Mesenchymal stem cell (in vitro differentiated cells and primary cell): Measurements from ENCODE around the gene CYP4B1.

Source experiments
- DNase-seq: peaks from one replicate; pipeline ENCODE4 v3.0.0-alpha.2; 2013
- H2AFZ ChIP-seq: one replicate; pipeline ENCODE4 v1.6.1; 2013; ENCODE audit warnings: low read depth, mild to moderate bottlenecking, control low read depth, inconsistent platforms, low read length, moderate library complexity
- H2AK5ac ChIP-seq: 2 replicates; pipeline ENCODE4 v1.6.1; 2013; ENCODE audit warnings: low read length, moderate library complexity, mild to moderate bottlenecking, inconsistent platforms; ENCODE audit not compliant: severe bottlenecking
- H2BK120ac ChIP-seq: one replicate; pipeline ENCODE4 v1.6.1; 2013; ENCODE audit warnings: low read depth, mild to moderate bottlenecking, inconsistent platforms, low read length, moderate library complexity
- H2BK12ac ChIP-seq, 2 experiments: one replicate each; pipeline ENCODE4 v1.6.1; 2013; ENCODE audit warnings: inconsistent platforms in 2 of 2, low read length in 2 of 2, mild to moderate bottlenecking in 2 of 2, moderate library complexity in 2 of 2, control low read depth in 1 of 2
- H2BK15ac ChIP-seq: one replicate; pipeline ENCODE4 v1.6.1; 2013; ENCODE audit warnings: mild to moderate bottlenecking, low read depth, inconsistent platforms; ENCODE audit not compliant: poor library complexity, severe bottlenecking
- H2BK5ac ChIP-seq: 2 replicates; pipeline ENCODE4 v1.6.1; 2013; ENCODE audit warnings: low read depth, mild to moderate bottlenecking, low read length, control low read depth, inconsistent platforms; ENCODE audit not compliant: poor library complexity, severe bottlenecking
- H3K14ac ChIP-seq, 2 experiments: one replicate each; pipeline ENCODE4 v1.6.1; 2013; ENCODE audit warnings: inconsistent platforms in 2 of 2, low read length in 2 of 2, control low read depth in 1 of 2, mild to moderate bottlenecking in 1 of 2, moderate library complexity in 1 of 2
- H3K18ac ChIP-seq, 2 experiments: one replicate each; pipeline ENCODE4 v1.6.1; 2013; ENCODE audit warnings: inconsistent platforms in 2 of 2, low read length in 2 of 2, control low read depth in 1 of 2, low read depth in 1 of 2, mild to moderate bottlenecking in 1 of 2
- H3K23ac ChIP-seq, 2 experiments: one replicate each; pipeline ENCODE4 v1.6.1; 2013; ENCODE audit warnings: inconsistent platforms in 2 of 2, low read length in 2 of 2, mild to moderate bottlenecking in 2 of 2, moderate library complexity in 2 of 2, control low read depth in 1 of 2
- H3K27ac ChIP-seq: 2 replicates; pipeline ENCODE4 v1.5.1; 2013; ENCODE audit warnings: mild to moderate bottlenecking, moderate library complexity, low read length, control low read depth, inconsistent platforms; ENCODE audit not compliant: poor library complexity, severe bottlenecking
- H3K27me3 ChIP-seq, 2 experiments: 2 replicates each; pipeline versions ENCODE4 v1.6.1 to v1.7.0; 2013; ENCODE audit warnings: low read length in 2 of 2, mild to moderate bottlenecking in 2 of 2, moderate library complexity in 2 of 2, control low read depth in 1 of 2, inconsistent platforms in 1 of 2; ENCODE audit not compliant: control insufficient read depth in 1 of 2, insufficient read depth in 1 of 2
- H3K36me3 ChIP-seq, 2 experiments: 2 replicates each; pipeline versions ENCODE4 v1.6.1 to v1.7.0; 2013; ENCODE audit warnings: low read length in 2 of 2, control low read depth in 1 of 2, inconsistent platforms in 1 of 2, low read depth in 1 of 2, mild to moderate bottlenecking in 1 of 2; ENCODE audit not compliant: insufficient read depth in 2 of 2, control insufficient read depth in 1 of 2
- H3K4ac ChIP-seq, 2 experiments: one replicate each; pipeline ENCODE4 v1.6.1; 2013; ENCODE audit warnings: inconsistent platforms in 2 of 2, low read length in 2 of 2, mild to moderate bottlenecking in 2 of 2, moderate library complexity in 2 of 2, control low read depth in 1 of 2, low read depth in 1 of 2
- H3K4me1 ChIP-seq: 2 replicates; pipeline ENCODE4 v1.6.1; 2013; ENCODE audit warnings: low read depth, low read length, control low read depth; ENCODE audit not compliant: control insufficient read depth, insufficient read depth
- H3K4me2 ChIP-seq: 2 replicates; pipeline ENCODE4 v1.6.1; 2013; ENCODE audit warnings: low read length, mild to moderate bottlenecking, inconsistent platforms; ENCODE audit not compliant: poor library complexity, severe bottlenecking
- H3K4me3 ChIP-seq, 2 experiments: 2 replicates each; pipeline versions ENCODE4 v1.5.1 to v1.7.0; 2013; ENCODE audit warnings: low read length in 2 of 2, mild to moderate bottlenecking in 2 of 2, control low read depth in 1 of 2, low read depth in 1 of 2; ENCODE audit not compliant: insufficient read depth in 1 of 2
- H3K79me1 ChIP-seq: replicated peaks from 2 replicates; pipeline ENCODE4 v1.6.1; 2013; ENCODE audit warnings: mild to moderate bottlenecking, control low read depth, low read length, inconsistent platforms; ENCODE audit not compliant: poor library complexity, severe bottlenecking
- H3K9ac ChIP-seq: 2 replicates; pipeline ENCODE4 v1.7.0; 2013; ENCODE audit warnings: mild to moderate bottlenecking, low read length, moderate library complexity
- H3K9me3 ChIP-seq: 2 replicates; pipeline ENCODE4 v1.7.0; 2013; ENCODE audit warnings: mild to moderate bottlenecking, low read length; ENCODE audit not compliant: control insufficient read depth
- H4K8ac ChIP-seq: one replicate; pipeline ENCODE4 v1.6.1; 2013; ENCODE audit warnings: inconsistent platforms, mild to moderate bottlenecking, low read length, moderate library complexity
- H4K91ac ChIP-seq: one replicate; pipeline ENCODE4 v1.6.1; 2013; ENCODE audit warnings: mild to moderate bottlenecking, low read length, inconsistent platforms
- WGBS: methylation state at CpG from one replicate; pipeline ENCODE4 v1.1.7; 2013; ENCODE audit warnings: mixed read lengths; 5-methylcytosine and 5-hydroxymethylcytosine counted together

CYP4B1 gene

GRCh38 chr1:46768445-46768844, 30.4 kb upstream of the CYP4B1 start:
- Histone ChIP-seq H4K91ac (no peak overlapping the region), H2AK5ac (no peak overlapping the region)

GRCh38 chr1:46769028-46769740, 29.7 kb upstream of the CYP4B1 start:
- no peak overlapping the region for H3K18ac ChIP-seq
- no peak overlapping the region for H3K27ac ChIP-seq
- H3K27me3 ChIP-seq = no peaks in the 10 kb centered on the region
- peaks cover 20% of the 10 kb centered on the region for H3K9me3 ChIP-seq
- DNase-seq = no peak
- no peak overlapping the region for H2BK15ac ChIP-seq
- H2BK120ac ChIP-seq = no peak overlapping the region
- no peak overlapping the region for H3K4me3 ChIP-seq
- no peak overlapping the region for H4K91ac ChIP-seq
- no peak overlapping the region for H3K23ac ChIP-seq
- H3K9ac ChIP-seq = no peak overlapping the region
- no peak overlapping the region for H2AFZ ChIP-seq
- no peak overlapping the region for H3K14ac ChIP-seq
- no peak overlapping the region for H2AK5ac ChIP-seq
- no peak overlapping the region for H2BK5ac ChIP-seq
- H3K4me2 ChIP-seq = no peak overlapping the region
- no peaks in the 10 kb centered on the region for H3K4me1 ChIP-seq
- no peak overlapping the region for H2BK12ac ChIP-seq
- H3K36me3 ChIP-seq = no peaks in the 10 kb centered on the region
- H4K8ac ChIP-seq = no peak overlapping the region
- no peaks in the 10 kb centered on the region for H3K79me1 ChIP-seq
- no peak overlapping the region for H3K4ac ChIP-seq

More at GRCh38 chr1:46768445-46768844, 30.4 kb upstream of the CYP4B1 start:
- Histone ChIP-seq H3K9me3 (peaks cover 18% of the 10 kb centered on the region), H3K27me3 (no peaks in the 10 kb centered on the region), H3K18ac (no peak overlapping the region), H2BK15ac (peak overlapping the region; percentile 16), H3K27ac (no peak overlapping the region), H2BK5ac (no peak overlapping the region), H3K4me3 (no peak overlapping the region), H3K14ac (no peak overlapping the region), H3K4me2 (no peak overlapping the region), H2BK12ac (no peak overlapping the region), H3K4me1 (no peaks in the 10 kb centered on the region), H3K4ac (no peak overlapping the region), H3K36me3 (no peaks in the 10 kb centered on the region), H2AFZ (no peak overlapping the region), H3K9ac (no peak overlapping the region), H4K8ac (no peak overlapping the region), H3K23ac (no peak overlapping the region), H2BK120ac (no peak overlapping the region), H3K79me1 (no peaks in the 10 kb centered on the region)
- DNase-seq = no peak
- 96% methylated on average over 5 of the region's 5 CpGs for WGBS

DNA sequence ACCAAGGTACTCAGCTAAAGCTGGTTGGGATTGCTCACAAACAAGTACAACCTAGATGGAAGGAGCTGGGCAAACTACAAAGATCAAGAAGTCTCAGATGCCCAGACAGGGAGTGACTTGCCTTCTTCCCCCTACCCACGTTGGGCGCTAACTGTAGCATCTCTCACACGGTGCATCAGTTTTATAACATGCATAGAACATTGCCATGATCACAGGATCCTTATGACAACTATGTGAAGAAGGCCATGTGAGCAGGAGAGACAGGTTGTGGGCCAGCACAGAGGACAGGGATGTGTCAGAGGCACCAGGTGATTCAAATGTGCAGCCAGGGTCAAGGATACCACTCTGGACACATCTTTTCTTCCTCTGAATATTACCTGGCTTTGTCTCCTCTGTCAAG, 28.3 kb upstream of the CYP4B1 start:
- no peaks in the 10 kb centered on the region for H3K4me1 ChIP-seq
- peaks cover 21% of the 10 kb centered on the region for H3K9me3 ChIP-seq
- no CpG with 5 or more reads among the region's 3 CpGs for WGBS
- no peak overlapping the region for H3K14ac ChIP-seq
- no peaks in the 10 kb centered on the region for H3K27me3 ChIP-seq
- H3K23ac ChIP-seq = no peak overlapping the region
- H3K4ac ChIP-seq = no peak overlapping the region
- H2BK15ac ChIP-seq = no peak overlapping the region
- H3K18ac ChIP-seq = no peak overlapping the region
- no peak overlapping the region for H3K4me2 ChIP-seq
- no peak overlapping the region for H3K27ac ChIP-seq
- H3K4me3 ChIP-seq = no peak overlapping the region
- no peak overlapping the region for H2AK5ac ChIP-seq
- H2BK5ac ChIP-seq = no peak overlapping the region
- no peak for DNase-seq
- H4K8ac ChIP-seq = no peak overlapping the region
- no peaks in the 10 kb centered on the region for H3K79me1 ChIP-seq
- H2AFZ ChIP-seq = no peak overlapping the region
- no peaks in the 10 kb centered on the region for H3K36me3 ChIP-seq
- H4K91ac ChIP-seq = no peak overlapping the region
- H2BK12ac ChIP-seq = no peak overlapping the region
- no peak overlapping the region for H2BK120ac ChIP-seq
- no peak overlapping the region for H3K9ac ChIP-seq

GRCh38 chr1:46772571-46772970, 26.3 kb upstream of the CYP4B1 start:
- H3K36me3 ChIP-seq = no peaks in the 10 kb centered on the region
- H4K91ac ChIP-seq = no peak overlapping the region
- H3K14ac ChIP-seq = no peak overlapping the region
- no peaks in the 10 kb centered on the region for H3K27me3 ChIP-seq
- H3K18ac ChIP-seq = no peak overlapping the region
- no peak for DNase-seq
- H3K4me2 ChIP-seq = no peak overlapping the region
- no peak overlapping the region for H2BK5ac ChIP-seq
- H3K79me1 ChIP-seq = no peaks in the 10 kb centered on the region
- H3K27ac ChIP-seq = no peak overlapping the region
- no peak overlapping the region for H2BK120ac ChIP-seq
- H2AK5ac ChIP-seq = no peak overlapping the region
- H3K9ac ChIP-seq = no peak overlapping the region
- H3K4me1 ChIP-seq = no peaks in the 10 kb centered on the region
- no peak overlapping the region for H4K8ac ChIP-seq
- H2AFZ ChIP-seq = no peak overlapping the region
- WGBS = no CpG with 5 or more reads among the region's 1 CpG
- H3K23ac ChIP-seq = no peak overlapping the region
- H3K4ac ChIP-seq = no peak overlapping the region
- H3K4me3 ChIP-seq = no peak overlapping the region
- H2BK12ac ChIP-seq = no peak overlapping the region
- peaks cover 21% of the 10 kb centered on the region for H3K9me3 ChIP-seq
- no peak overlapping the region for H2BK15ac ChIP-seq
